HG02678 (cell line): Measurements from ENCODE around the gene SLC38A3.

Experiments
- ATAC-seq: cut with Tn5 transposase; IDR thresholded peaks from one replicate; pipeline ENCODE4 v1.9.1; 2021; ENCODE audit warnings: mild to moderate bottlenecking, moderate library complexity; ENCODE audit not compliant: unreplicated experiment

Gene SLC38A3

GRCh38 chr3:50204804-50205412, at the start of gene SLC38A3:
TSS of gene SLC38A3 (plus strand) at chr3:50205271. CDS start at chr3:50214200, 8,929 bp downstream.
- ATAC-seq: no peak

- no peak for ATAC-seq
These were observed 49.6 kb upstream of the SLC38A3 start for GRCh38 chr3:50155491-50155878.

- no peak for ATAC-seq
These were observed 49.2 kb upstream of the SLC38A3 start for GRCh38 chr3:50155891-50156290.

- ATAC-seq: no peak
These were observed 48.2 kb upstream of the SLC38A3 start for GRCh38 chr3:50156549-50157493.

DNA sequence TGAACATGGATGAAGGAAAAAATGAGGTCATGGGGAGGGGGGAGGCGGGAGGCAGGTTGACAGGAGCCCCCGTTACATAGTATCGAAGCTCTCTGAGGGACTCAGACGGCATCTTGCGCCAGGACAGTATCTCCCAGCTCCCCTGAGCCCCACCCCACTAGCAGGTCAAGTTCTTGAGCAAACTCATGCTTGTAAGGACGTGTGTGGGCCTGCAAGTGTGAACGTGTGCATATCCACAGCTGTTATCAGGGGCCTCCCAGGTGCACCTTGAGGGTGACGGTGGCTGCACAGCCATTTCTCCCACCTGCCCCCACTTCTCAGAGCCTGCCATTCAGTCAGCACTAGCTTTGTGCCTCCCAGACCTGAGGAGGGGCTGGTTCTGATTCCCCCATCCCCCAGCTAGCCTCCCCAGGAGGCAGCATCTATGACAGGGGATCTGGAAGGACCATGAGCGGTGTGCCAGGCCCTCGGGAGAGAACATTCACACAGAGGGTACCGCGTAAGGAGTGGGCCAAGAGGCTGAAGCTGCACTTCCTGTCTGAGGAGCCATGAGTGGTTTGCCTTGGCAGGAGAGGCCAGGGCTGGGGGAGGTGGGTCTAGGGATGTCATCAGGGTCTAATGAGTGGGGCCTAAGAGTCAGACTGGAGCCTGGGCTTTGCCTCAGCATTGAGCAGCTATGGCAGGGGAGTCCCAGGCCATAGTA, 47.1 kb upstream of the SLC38A3 start:
- no peak for ATAC-seq

DNA sequence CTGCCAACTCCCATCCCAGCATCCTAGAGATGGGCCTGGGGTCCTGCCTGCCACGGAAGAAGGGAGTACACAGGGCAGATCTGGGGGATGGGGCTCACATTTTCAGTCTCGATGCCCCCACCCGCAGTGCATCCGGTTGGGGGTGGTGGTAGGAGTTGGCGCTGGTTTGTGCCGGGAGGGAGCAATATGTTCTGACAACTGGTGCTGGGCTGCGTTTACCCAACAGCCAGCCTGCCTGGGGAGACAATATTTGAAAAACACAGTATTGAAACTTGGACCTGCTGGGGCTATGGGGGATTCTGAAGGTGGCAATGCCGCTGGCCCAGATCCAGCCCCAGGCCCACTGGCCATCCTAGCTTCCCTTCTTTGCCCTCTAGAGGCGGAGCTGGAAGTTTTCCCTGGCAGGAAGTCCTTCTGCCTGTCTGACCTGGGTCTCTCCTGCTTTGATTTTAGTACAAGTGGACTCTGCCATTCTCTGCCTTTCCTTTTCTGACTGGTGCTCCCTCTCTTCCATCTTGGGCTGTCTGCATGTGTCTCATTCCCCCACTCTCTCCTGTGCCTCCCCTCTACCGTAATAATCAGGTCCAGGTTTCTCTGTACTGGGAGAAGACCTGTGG, 46.4 kb upstream of the SLC38A3 start:
- ATAC-seq: no peak

DNA sequence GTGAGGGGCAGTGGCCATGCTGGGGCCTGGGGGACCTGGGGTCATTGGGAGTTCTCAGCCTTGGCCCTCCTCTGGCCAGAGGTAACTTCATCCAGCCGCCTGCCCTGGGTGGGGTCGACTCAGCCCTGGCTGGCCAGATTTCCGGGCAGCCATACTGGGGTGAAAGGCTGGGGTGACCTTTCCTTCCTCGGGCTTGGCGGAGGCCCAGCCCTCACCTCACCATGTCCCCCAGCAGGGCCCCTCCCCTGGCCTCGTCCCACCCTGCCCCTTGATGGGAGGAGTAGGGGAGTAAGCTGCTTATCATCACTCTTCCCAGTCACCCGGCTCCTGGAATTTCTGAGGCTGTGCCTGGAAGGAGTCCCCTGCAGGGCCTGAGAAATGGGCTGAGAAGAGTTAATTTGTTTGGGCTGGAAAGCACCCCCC, 44.5 kb upstream of the SLC38A3 start:
- no peak for ATAC-seq

DNA sequence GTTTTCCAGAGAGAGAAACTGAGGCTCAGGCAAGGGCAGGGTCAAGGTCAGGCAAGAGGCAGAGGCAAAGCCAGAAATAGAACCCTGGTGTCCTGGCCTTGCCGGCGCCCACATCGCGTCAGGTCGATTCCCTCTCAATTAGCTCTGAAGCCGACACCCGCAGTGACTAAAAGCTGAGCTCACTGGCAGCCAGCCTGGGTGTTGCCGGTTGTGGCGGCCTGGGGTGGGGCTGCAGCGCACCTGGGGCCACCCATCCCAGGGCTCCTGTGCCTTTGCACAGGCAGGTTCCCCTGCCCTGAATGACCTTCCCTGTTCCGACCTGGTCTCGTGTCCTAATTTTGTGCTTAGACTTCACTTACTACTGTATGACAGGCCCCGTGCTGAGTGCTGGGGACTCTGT, 43.8 kb upstream of the SLC38A3 start:
- no peak for ATAC-seq

GRCh38 chr3:50162034-50162883, 42.8 kb upstream of the SLC38A3 start:
- ATAC-seq: no peak

DNA sequence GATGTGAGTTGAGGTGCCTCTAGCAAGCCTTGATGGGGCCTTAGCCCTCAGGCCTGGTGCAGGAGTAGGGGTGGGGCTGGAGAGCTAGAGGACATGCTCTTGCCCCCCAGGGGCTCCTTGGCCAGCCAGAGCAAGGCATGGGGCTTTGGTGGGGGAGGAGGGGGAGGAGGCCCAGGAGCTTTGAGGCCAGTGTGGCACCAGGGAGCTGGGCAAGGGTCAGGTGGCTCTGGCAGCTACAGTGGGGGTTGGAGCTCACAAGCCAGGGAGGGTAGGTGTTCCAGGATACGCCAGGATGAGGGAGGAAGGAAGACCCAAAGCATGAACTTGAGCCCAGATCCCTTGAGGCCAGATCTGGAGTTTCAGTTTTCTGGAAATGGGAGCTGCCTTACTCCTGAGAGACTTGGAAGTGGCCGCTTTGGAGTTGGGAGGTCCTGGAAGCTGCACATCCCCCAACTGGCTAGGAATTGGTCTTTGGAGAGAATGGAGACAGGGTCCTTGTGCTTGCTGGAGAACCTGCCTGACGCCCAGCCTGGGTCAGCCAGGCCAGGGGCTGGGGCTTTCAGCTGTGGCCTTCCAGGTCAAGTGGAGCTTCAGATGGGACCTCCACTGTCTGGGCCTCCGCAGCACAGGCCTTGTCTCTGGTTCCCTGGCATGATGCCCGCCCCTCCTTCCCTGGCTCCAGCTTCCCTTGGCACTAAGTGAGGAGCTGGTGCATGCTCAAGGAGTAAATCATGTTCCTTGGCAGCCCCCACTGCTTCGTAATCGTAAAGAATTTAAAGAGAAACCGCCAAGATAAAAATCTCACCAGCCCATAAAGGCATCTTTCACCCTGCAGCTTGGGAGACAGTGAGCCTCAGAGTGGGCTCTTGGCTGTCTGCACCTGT, 41.3 kb upstream of the SLC38A3 start:
- ATAC-seq: no peak

DNA sequence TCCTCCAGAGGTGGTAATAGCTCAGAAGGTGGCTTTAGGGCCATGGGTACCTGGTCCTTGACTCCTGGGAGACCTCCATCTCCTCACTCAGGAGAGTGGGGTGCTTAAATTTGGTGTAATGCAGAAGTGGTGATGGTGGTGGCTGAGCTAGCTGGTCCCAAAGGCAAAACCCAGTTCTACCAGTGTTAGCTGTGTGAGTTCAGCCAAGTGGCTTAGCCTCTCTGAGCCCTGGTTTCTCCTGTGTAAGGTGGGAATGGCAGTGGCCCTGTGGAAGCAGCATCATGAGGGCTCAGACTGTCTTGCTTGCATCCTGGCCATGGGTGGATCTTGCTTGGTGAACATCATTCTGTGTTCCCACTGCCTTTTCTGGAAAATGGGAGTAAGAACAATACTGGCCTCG, 40.6 kb upstream of the SLC38A3 start:
- no peak for ATAC-seq

- no peak for ATAC-seq
These were observed 39.8 kb upstream of the SLC38A3 start for GRCh38 chr3:50164984-50165909.

DNA sequence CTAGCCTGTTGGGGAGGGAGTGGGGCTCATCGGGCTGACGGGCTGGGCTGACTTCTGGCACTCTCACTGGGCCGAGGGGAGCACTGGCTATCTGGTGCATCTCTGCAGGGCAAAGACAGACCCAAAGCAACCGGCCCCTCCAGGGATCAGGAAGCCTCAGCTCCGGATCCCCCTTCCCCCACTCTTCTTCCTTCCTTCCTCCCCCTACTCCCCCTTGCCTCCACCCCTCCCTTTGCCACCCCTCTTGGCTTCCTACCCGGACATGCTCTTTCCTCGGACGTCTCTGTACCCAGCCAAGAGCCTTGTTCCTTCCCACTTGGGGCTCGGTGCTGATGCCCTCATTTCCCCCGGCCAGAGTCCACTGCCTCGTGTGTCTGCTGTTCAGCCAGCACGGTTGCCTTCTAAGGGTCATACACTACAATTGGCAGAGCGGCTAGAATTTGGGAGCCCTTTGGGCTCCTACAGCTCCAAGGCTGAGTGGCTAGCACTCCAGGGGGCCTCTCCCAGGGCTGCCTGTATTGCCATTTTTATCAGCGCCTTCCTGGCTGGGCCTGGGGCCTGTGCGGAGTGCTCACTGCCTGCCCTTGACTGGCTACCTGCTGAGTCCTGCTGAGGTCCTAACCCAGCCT, 39.0 kb upstream of the SLC38A3 start:
- no peak for ATAC-seq

- ATAC-seq: no peak
These were observed 38.5 kb upstream of the SLC38A3 start for GRCh38 chr3:50166620-50167019.

GRCh38 chr3:50167069-50167840, 37.8 kb upstream of the SLC38A3 start:
- ATAC-seq: no peak

DNA sequence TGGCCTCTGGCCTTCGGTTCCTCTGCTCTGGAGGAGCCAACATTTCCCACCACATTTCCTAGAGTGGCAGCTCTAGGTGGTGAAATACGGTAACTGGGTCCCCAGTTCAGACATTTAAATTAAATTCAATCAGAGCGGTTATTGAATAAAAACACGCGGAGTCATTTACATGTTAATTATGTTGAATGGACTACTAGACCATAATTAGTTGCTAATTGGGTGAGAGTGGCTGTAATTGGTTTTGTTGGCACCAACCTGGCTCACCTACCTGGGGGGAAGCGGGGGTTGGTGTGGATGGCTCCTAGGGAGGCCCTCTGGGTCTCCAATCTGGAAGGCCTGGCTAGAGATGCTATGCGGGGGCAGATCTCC, 37.2 kb upstream of the SLC38A3 start:
- no peak for ATAC-seq

- no peak for ATAC-seq
These were observed 36.7 kb upstream of the SLC38A3 start for GRCh38 chr3:50168388-50168787.
